GM12865 (cell line): Measurements from ENCODE around the gene EML2.
A peak's percentile ranks its signal among the peaks of the same experiment; 100 is the strongest.

Experiments
- DNase-seq: peaks from one replicate; pipeline ENCODE4 v3.0.0; 2010; ENCODE audit warnings: low read depth
- H3K4me3 ChIP-seq: 2 replicates; pipeline ENCODE4 v1.5.1; 2011; ENCODE audit warnings: mild to moderate bottlenecking, low read depth, low read length, control low read depth
- TF ChIP-seq, protein P1 (sequence below): IDR thresholded peaks from 2 replicates; pipeline ENCODE4 v1.5.1; 2011; ENCODE audit warnings: low read length, control low read depth, low read depth, inconsistent platforms; ENCODE audit not compliant: insufficient read depth; ENCODE audit errors: missing control alignments

Gene EML2

DNA sequence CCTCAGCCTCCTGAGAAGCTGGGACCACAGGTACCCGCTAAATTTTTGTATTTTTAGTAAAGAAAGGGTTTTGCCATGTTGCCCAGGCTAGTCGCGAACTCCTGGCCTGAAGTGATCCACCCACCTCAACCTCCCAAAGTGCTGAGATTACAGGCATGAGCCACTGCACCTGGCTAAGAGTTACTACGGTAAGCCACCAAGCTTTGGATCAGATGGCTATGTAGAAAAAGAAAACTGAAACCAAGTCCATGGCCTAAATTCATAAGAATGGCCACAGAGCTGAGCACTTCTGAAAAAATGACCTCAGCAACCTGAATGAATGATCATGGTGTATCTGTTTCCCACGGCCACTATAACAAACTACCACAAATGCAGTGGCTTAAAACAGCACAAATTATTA, 64.0 kb downstream of the EML2 start:
- peak; percentile 72 for DNase-seq
- no peak overlapping the region for H3K4me3 ChIP-seq
- TF ChIP-seq, protein P1, sequence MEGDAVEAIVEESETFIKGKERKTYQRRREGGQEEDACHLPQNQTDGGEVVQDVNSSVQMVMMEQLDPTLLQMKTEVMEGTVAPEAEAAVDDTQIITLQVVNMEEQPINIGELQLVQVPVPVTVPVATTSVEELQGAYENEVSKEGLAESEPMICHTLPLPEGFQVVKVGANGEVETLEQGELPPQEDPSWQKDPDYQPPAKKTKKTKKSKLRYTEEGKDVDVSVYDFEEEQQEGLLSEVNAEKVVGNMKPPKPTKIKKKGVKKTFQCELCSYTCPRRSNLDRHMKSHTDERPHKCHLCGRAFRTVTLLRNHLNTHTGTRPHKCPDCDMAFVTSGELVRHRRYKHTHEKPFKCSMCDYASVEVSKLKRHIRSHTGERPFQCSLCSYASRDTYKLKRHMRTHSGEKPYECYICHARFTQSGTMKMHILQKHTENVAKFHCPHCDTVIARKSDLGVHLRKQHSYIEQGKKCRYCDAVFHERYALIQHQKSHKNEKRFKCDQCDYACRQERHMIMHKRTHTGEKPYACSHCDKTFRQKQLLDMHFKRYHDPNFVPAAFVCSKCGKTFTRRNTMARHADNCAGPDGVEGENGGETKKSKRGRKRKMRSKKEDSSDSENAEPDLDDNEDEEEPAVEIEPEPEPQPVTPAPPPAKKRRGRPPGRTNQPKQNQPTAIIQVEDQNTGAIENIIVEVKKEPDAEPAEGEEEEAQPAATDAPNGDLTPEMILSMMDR = no peak

DNA sequence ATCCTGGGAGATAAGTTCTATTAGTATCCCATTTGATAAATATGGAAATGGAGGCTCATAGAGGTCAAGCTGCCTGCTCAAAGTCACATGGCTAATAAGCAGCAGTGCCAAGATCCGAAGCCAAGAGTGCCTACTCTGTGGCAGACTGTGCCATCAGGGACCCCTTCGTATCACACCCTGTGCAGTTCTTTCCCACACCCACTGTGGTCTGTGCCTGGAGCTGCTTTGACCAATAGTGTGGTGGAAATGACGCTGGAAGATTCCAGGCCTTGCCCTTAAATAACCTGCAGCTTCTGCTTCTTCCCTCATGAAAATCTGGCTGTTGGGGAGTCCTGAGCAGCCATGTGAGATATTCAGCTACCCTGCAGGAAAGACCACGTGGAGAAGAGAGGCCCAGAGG, 64.7 kb downstream of the EML2 start:
- TF ChIP-seq, protein P1 = no peak
- H3K4me3 ChIP-seq = no peak overlapping the region
- no peak for DNase-seq

DNA sequence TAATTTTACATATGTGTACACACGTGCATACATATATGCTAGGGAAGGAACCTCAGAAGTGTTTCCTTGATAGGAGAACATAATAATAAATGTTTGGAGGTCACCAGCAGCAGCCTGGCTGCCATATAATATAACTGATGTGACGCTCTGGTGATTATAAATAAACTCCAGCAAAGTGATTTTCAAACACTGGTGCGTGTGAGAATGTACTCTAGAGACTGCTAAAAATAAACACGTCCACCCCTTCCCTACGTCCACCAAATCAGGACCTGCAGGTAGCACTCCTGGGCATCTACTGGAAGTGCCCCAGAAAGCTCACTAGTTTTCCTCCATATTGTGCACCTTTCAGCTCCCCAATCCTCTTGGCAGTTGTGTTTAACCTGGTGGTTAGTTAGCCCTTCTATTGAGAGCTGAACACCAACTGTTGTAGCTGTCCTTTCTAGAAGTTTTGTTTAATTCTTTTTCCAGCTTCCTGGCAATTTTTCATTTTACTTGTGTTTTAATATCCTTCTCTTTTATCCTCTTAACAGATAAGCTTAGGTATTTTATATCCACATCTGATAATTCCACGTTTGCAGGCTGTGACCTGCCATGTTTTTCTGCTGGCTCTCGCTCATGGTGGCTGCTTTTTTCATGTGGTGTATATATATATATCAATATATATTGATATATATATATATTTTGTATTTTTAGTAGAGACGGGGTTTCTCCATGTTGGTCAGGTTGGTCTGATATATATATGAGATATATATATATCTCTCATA, 67.6 kb downstream of the EML2 start:
- no peak for DNase-seq
- TF ChIP-seq, protein P1 = no peak
- H3K4me3 ChIP-seq = no peak overlapping the region

DNA sequence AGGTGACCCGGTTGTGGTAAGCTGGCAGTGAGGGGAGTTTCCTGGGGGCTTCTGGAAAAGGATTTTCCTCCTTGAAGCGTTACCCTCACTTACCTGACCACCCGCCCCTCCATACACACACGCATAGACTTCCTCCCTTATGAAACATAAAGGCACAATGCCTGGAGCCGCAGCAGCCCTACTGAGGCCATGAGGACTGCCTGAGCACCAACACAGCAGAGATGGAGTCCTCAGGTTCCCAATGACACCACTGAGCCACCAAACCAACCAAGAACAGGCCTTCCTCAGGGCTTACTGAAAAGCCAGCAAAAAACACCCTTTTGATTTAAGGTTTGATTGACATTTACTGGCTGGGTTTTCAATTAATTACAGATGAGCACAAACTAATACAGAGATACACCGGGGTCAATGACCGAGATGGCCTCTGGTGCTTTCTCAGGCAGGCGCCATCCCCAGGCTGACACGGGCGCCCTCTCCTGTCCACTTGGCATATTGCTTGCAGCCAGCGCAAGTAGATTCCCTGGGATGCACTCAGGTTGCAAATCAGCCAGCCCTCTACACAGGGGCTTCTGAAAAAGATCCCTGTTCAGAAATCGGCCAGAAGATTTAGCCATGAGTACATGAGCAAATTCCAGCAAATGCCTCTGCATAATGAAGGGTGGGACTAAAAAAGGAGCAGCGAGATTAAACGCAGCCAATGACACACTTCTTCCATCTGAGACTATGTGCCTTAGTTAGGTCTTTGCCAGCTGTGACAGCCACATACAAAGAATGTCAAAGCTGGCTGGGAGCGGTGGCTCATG, 69.4 kb downstream of the EML2 start:
- peak; percentile 80 for DNase-seq
- TF ChIP-seq, protein P1 = peak; percentile 86
- H3K4me3 ChIP-seq = no peak overlapping the region

DNA sequence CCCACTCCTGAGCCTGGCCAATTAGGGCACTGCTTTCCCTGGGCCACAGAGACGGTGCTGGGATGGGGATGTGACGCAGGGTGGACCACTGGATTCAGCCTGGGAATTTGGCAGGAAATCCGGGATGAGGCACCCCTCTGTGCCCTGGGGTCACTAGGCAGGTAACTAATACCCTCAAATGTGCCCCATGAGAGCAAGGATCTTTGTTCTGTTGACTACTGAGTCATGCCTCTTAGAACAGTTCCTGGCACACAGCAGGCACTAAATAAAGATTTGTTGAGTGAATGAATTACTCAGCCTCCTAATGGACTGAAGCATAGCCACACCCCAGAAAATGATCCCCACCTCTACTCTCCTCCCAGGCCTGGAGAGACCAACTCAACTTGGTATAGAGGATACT, 70.5 kb downstream of the EML2 start:
- TF ChIP-seq, protein P1 = no peak
- no peak for DNase-seq
- H3K4me3 ChIP-seq = no peak overlapping the region

DNA sequence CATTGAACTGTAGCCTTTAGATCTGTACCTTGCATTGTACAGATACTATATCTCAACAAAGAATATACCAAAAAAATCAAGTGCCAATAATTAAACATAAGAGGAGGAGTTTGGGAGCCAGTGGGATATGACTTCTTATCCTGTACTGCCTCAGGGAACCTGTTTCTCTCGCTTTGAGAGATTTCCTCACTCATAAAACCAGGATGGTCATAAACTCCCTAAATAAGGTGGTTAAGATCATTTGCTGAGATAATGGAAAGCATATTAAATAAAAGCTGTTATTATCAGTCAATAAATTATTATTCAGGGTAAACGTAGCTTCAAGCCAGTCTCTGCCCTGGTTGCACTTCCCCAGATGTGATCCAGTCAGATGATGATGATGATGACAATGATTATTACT, 71.6 kb downstream of the EML2 start:
- TF ChIP-seq, protein P1 = no peak
- DNase-seq = no peak
- no peak overlapping the region for H3K4me3 ChIP-seq
